Measurements from ENCODE around the gene FAM83G. TPM values are rescaled to one million over a fixed set of nuclear protein-coding genes. Genes with fewer than 3 reads are reported as not detected.

The FAM83G gene
- total and polyA plus RNA-seq, 9 donors = 0.93 to 5.1 (median 2.3) TPM

GRCh38 chr17:18955009-18955408, 49.6 kb downstream of the FAM83G start:
- intact Hi-C loops (cut with DNase I) = no loop called here
- H3K4me1 ChIP-seq (ENCODE audit: insufficient read depth) = peaks cover under 1% of the 10 kb centered on the region
- WGBS, 3 donors = 92 to 97% (median 95%) methylated on average over 6 of the region's 6 CpGs
- H3K9me3 ChIP-seq = no peaks in the 10 kb centered on the region
- H3K4me3 ChIP-seq = no peak overlapping the region
- TF ChIP-seq EP300 (IDR thresholded peaks at IDR 0.05) = no peak
- TF ChIP-seq POLR2A (IDR thresholded peaks at IDR 0.05) = no peak
- TF ChIP-seq, protein P1, sequence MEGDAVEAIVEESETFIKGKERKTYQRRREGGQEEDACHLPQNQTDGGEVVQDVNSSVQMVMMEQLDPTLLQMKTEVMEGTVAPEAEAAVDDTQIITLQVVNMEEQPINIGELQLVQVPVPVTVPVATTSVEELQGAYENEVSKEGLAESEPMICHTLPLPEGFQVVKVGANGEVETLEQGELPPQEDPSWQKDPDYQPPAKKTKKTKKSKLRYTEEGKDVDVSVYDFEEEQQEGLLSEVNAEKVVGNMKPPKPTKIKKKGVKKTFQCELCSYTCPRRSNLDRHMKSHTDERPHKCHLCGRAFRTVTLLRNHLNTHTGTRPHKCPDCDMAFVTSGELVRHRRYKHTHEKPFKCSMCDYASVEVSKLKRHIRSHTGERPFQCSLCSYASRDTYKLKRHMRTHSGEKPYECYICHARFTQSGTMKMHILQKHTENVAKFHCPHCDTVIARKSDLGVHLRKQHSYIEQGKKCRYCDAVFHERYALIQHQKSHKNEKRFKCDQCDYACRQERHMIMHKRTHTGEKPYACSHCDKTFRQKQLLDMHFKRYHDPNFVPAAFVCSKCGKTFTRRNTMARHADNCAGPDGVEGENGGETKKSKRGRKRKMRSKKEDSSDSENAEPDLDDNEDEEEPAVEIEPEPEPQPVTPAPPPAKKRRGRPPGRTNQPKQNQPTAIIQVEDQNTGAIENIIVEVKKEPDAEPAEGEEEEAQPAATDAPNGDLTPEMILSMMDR (IDR thresholded peaks at IDR 0.05) = no peak
- H3K27me3 ChIP-seq = no peaks in the 10 kb centered on the region
- no peak for DNase-seq
- no peaks in the 10 kb centered on the region for H3K36me3 ChIP-seq
- no peak overlapping the region for H3K27ac ChIP-seq

DNA sequence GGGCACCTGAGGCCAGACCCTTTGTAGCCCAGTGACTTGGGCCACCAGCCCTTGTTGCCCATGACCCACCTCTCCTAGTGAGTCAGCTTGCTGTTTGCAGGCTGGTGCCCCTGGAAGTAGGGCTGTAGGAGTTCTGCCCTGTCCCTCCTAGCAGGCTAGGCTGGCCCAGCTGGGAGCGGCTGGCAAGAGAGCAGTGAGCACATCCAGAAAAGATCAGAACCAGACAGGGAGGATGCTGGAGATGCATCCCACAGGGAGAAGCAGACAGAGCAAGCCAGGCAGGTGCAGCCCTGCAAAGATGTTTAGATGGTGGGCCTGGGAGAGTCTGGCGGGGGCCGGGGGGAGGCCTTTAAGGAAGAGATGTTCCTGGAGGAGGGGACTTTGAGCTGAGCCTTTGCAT, 50.2 kb downstream of the FAM83G start:
- 86 to 90% (median 87%) methylated on average over 3 of the region's 3 CpGs for WGBS, 3 donors
- intact Hi-C loops (cut with DNase I) = no loop called here
- Histone ChIP-seq H3K27me3 (no peaks in the 10 kb centered on the region), H3K9me3 (no peaks in the 10 kb centered on the region), H3K36me3 (no peaks in the 10 kb centered on the region), H3K4me3 (no peak overlapping the region), H3K4me1 (ENCODE audit: insufficient read depth) (peaks cover 2% of the 10 kb centered on the region), H3K27ac (no peak overlapping the region)
- TF ChIP-seq POLR2A (IDR thresholded peaks at IDR 0.05) (no peak), EP300 (IDR thresholded peaks at IDR 0.05) (no peak)
- TF ChIP-seq, protein P1 (IDR thresholded peaks at IDR 0.05) = no peak
- DNase-seq = no peak

DNA sequence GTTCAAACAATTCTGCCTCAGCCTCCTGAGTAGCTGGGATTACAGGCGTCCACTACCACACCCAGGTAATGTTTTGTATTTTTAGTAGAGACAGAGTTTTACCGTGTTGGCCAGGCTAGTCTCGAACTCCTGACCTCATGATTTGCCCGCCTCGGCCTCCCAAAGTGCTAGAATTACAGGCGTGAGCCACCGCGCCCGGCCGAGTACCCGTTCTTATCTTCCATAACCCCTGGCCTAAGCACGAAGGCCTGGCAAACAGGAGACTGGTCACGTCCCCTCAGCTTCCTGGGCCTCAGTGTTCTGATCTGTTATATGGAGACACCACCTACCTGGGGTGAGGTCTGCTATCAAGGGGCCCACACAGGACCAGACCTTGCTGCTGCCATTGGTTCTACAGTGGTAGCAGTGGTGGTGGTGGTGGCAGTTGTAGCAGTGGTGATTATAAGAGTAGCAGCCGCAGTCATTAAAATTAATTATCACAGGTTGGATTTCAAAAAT, 51.3 kb downstream of the FAM83G start:
- intact Hi-C loops (cut with DNase I) = no loop called here
- H3K4me1 ChIP-seq (ENCODE audit: insufficient read depth) = peaks cover 2% of the 10 kb centered on the region
- DNase-seq = no peak

DNA sequence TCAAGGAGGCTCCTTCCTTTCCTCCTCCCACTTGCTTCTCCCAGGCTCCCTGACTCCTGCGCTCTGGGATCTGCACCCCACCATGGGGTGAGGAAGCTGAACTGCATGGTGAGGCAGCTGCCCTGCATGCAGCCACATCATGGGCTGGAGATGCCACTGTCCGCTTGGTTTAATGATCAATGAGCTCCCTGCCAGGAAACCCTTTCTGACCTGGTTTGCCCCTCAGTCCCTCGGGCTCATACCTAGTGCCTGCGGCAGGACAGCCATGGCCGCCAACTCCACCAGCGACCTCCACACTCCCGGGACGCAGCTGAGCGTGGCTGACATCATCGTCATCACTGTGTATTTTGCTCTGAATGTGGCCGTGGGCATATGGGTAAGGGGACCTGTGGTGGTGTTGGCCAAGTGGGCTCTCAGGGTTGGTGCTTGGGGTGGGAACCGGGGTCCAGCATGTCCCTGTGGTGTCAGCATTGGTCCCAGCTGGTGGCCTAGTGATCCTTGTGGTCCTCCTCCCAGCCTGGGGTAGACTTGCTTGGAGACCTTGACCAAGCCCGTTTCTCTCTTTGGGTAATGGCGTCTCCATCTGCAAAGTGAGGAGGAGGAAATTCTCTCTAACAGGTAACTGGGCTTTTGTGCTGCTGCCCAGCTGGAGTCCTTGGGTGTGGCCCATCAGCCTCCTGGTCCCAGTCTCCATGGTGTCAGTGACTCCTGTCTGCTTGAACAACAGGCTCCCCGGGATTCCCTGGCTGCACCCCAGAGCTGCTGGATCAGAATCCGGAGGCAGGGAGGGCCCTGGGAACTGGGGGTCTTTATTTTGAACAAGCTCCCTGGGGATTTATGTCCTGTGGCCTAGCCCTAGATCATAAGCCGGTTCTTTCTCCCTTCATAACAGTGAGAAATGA, 52.4 kb downstream of the FAM83G start, which contains the start of gene SLC5A10:
TSS of gene SLC5A10 (plus strand) at position 225 of the 902 bp plus-strand sequence. CDS start at position 266, 41 bp downstream.
- intact Hi-C loops (cut with DNase I) = no loop called here
- no peaks in the 10 kb centered on the region for H3K27me3 ChIP-seq
- no peak for DNase-seq
- no peak within 1 kb of the TSS for H3K27ac ChIP-seq
- peaks cover 2% of the 10 kb centered on the region for H3K4me1 ChIP-seq (ENCODE audit: insufficient read depth)
- TF ChIP-seq EP300 (IDR thresholded peaks at IDR 0.05) (no peak), POLR2A (IDR thresholded peaks at IDR 0.05) (no peak)
- TF ChIP-seq, protein P1 (IDR thresholded peaks at IDR 0.05) = no peak
- H3K4me3 ChIP-seq = no peak within 1 kb of the TSS
- no peaks in the 10 kb centered on the region for H3K9me3 ChIP-seq
- no peaks in the 10 kb centered on the region for H3K36me3 ChIP-seq
- 84 to 90% (median 85%) methylated on average over 16 to 17 of the region's 17 CpGs for WGBS, 3 donors

More for the DNA sequence above, 51.3 kb downstream of the FAM83G start:
- 93 to 95% (median 95%) methylated on average over 14 of the region's 14 CpGs for WGBS, 3 donors
- no peak overlapping the region for H3K4me3 ChIP-seq
- no peak overlapping the region for H3K27ac ChIP-seq
- no peaks in the 10 kb centered on the region for H3K27me3 ChIP-seq
- no peaks in the 10 kb centered on the region for H3K36me3 ChIP-seq
- H3K9me3 ChIP-seq = no peaks in the 10 kb centered on the region
- TF ChIP-seq, protein P1 (IDR thresholded peaks at IDR 0.05) = no peak
- TF ChIP-seq POLR2A (IDR thresholded peaks at IDR 0.05) (no peak), EP300 (IDR thresholded peaks at IDR 0.05) (no peak)

Measured in ovary (tissue), 9 donors.